H1 (cell line): Measurements from ENCODE around the gene BEAN1. TPM values are rescaled to one million over a fixed set of nuclear protein-coding genes. Genes with fewer than 3 reads are reported as not detected.

Source experiments
- CTCF ChIA-PET: fragments of 300-600 bp; sonication (Branson Sonifier 250); formaldehyde crosslinking; loops from one replicate; lab custom pipeline; 2021; ENCODE audit not compliant: partially characterized antibody; lab: Charles Lee
- POLR2A ChIA-PET: fragments of 300-600 bp; sonication (Branson Sonifier 250); formaldehyde crosslinking; loops from one replicate; lab custom pipeline; 2021; ENCODE audit warnings: inconsistent platforms; ENCODE audit not compliant: partially characterized antibody; lab: Charles Lee
- DNase-seq, 2 experiments: peaks; one replicate each; pipeline versions ENCODE4 v3.0.0 to v3.0.0-alpha.2; 2010 to 2022; ENCODE audit warnings: low spot score in 2 of 2, low read depth in 1 of 2, mixed read lengths in 1 of 2
- FAIRE-seq: peaks from 2 replicates; lab custom pipeline; 2011; peaks lifted over from hg19 to GRCh38; lab: Jason Lieb, UNC
- H2AFZ ChIP-seq: 2 replicates; pipeline ENCODE4 v1.8.1; 2012; ENCODE audit warnings: low read length, inconsistent platforms
- H2AK5ac ChIP-seq: 2 replicates; pipeline ENCODE4 v1.6.1; 2013; ENCODE audit warnings: low read depth, low read length
- H2BK120ac ChIP-seq: replicated peaks from 2 replicates; pipeline ENCODE3; 2013; ENCODE audit warnings: low read depth, low read length, inconsistent platforms
- H2BK12ac ChIP-seq: 2 replicates; pipeline ENCODE4 v1.6.1; 2013; ENCODE audit warnings: low read depth, low read length
- H2BK15ac ChIP-seq: 2 replicates; pipeline ENCODE4 v1.6.1; 2013; ENCODE audit warnings: low read length
- H2BK20ac ChIP-seq: 2 replicates; pipeline ENCODE4 v1.6.1; 2013; ENCODE audit warnings: low read length
- H2BK5ac ChIP-seq: 2 replicates; pipeline ENCODE4 v1.6.1; 2013; ENCODE audit warnings: low read depth, low read length
- H3K14ac ChIP-seq: 2 replicates; pipeline ENCODE4 v1.6.1; 2013; ENCODE audit warnings: inconsistent platforms; ENCODE audit not compliant: insufficient read length
- H3K18ac ChIP-seq: 2 replicates; pipeline ENCODE4 v1.6.1; 2013; ENCODE audit warnings: low read length; ENCODE audit errors: extremely low read depth
- H3K23ac ChIP-seq: 2 replicates; pipeline ENCODE4 v1.6.1; 2013; ENCODE audit warnings: inconsistent platforms; ENCODE audit not compliant: insufficient read length
- H3K23me2 ChIP-seq: 2 replicates; pipeline ENCODE4 v1.6.1; 2013; ENCODE audit warnings: low read depth, low read length
- H3K27ac ChIP-seq: 2 replicates; pipeline ENCODE4 v1.6.1; 2011; ENCODE audit warnings: low read depth, low read length, inconsistent platforms
- H3K27me3 ChIP-seq, 4 experiments: replicated peaks in 1 of 4; 1 replicate in 1 of 4; 2 replicates in 3 of 4; pipeline versions ENCODE4 v1.6.1 to v1.8.1; 2011 to 2013; ENCODE audit warnings: low read length in 3 of 4, mild to moderate bottlenecking in 3 of 4, inconsistent platforms in 2 of 4, mixed read lengths in 2 of 4, moderate library complexity in 1 of 4; ENCODE audit not compliant: control insufficient read depth in 3 of 4, insufficient read depth in 3 of 4; ENCODE audit errors: extremely low read depth in 1 of 4
- H3K36me3 ChIP-seq, 4 experiments: 2 replicates each; pipeline versions ENCODE4 v1.6.1 to v1.8.1; 2011 to 2013; ENCODE audit warnings: mild to moderate bottlenecking in 4 of 4, low read length in 3 of 4, moderate library complexity in 2 of 4, control low read depth in 1 of 4, inconsistent platforms in 1 of 4; ENCODE audit not compliant: insufficient read depth in 4 of 4, control insufficient read depth in 2 of 4
- H3K4ac ChIP-seq: replicated peaks from 2 replicates; pipeline ENCODE3; 2013; ENCODE audit warnings: low read length, low read depth, mixed read lengths, inconsistent platforms; ENCODE audit not compliant: insufficient read length
- H3K4me1 ChIP-seq, 4 experiments: replicated peaks in 1 of 4; 1 replicate in 1 of 4; 2 replicates in 3 of 4; pipeline versions ENCODE4 v1.6.1 to v1.8.1; 2011 to 2013; ENCODE audit warnings: low read length in 3 of 4, inconsistent platforms in 2 of 4, mixed read lengths in 1 of 4; ENCODE audit not compliant: insufficient read depth in 4 of 4, control insufficient read depth in 3 of 4
- H3K4me2 ChIP-seq, 2 experiments: 2 replicates each; pipeline versions ENCODE4 v1.6.1 to v1.8.1; 2011 to 2013; ENCODE audit warnings: low read depth in 2 of 2, low read length in 2 of 2, control low read depth in 1 of 2, inconsistent platforms in 1 of 2, mild to moderate bottlenecking in 1 of 2; ENCODE audit not compliant: insufficient read depth in 1 of 2
- H3K4me3 ChIP-seq, 4 experiments: fragments of 200-600, 300-600 bp in 1 of 4; sonication (generic), shearing (Covaris generic), sonication (Bioruptor Twin) in 1 of 4; 2 replicates each; pipeline versions ENCODE4 v1.5.1 to v1.8.1; 2011 to 2016; ENCODE audit warnings: low read length in 4 of 4, low read depth in 3 of 4, control low read depth in 2 of 4, inconsistent platforms in 2 of 4, mild to moderate bottlenecking in 2 of 4, mixed read lengths in 1 of 4, moderate library complexity in 1 of 4; ENCODE audit not compliant: insufficient read depth in 2 of 4; ENCODE audit errors: extremely low read depth in 1 of 4
- H3K56ac ChIP-seq: replicated peaks from 2 replicates; pipeline ENCODE3; 2013; ENCODE audit warnings: low read depth, mild to moderate bottlenecking, mixed read lengths, low read length, inconsistent platforms; ENCODE audit not compliant: insufficient read length
- H3K79me1 ChIP-seq: 2 replicates; pipeline ENCODE4 v1.6.1; 2013; ENCODE audit warnings: low read depth, low read length, control low read depth
- H3K79me2 ChIP-seq, 2 experiments: 2 replicates each; pipeline versions ENCODE4 v1.6.1 to v1.8.1; 2012 to 2013; ENCODE audit warnings: low read length in 2 of 2, mild to moderate bottlenecking in 2 of 2, inconsistent platforms in 1 of 2; ENCODE audit not compliant: insufficient read depth in 2 of 2, control insufficient read depth in 1 of 2
- H3K9ac ChIP-seq, 4 experiments: replicated peaks in 1 of 4; 1 replicate in 1 of 4; 2 replicates in 3 of 4; pipeline versions ENCODE4 v1.6.1 to v1.8.1; 2011 to 2013; ENCODE audit warnings: low read depth in 3 of 4, low read length in 3 of 4, control low read depth in 2 of 4, mild to moderate bottlenecking in 2 of 4, moderate library complexity in 2 of 4, inconsistent platforms in 1 of 4; ENCODE audit errors: extremely low read depth in 1 of 4
- H3K9me3 ChIP-seq, 2 experiments: 2 replicates each; pipeline versions ENCODE4 v1.6.1 to v1.8.1; 2012 to 2013; ENCODE audit warnings: mild to moderate bottlenecking in 2 of 2, moderate library complexity in 2 of 2, control low read depth in 1 of 2, inconsistent platforms in 1 of 2, low read depth in 1 of 2, low read length in 1 of 2, mixed read lengths in 1 of 2; ENCODE audit not compliant: insufficient read depth in 2 of 2
- H4K20me1 ChIP-seq, 2 experiments: replicated peaks in 1 of 2; 2 replicates each; pipeline versions ENCODE3 to v1.8.1; 2011 to 2013; ENCODE audit warnings: inconsistent platforms in 2 of 2, low read length in 2 of 2, mild to moderate bottlenecking in 1 of 2; ENCODE audit not compliant: insufficient read depth in 2 of 2, control insufficient read depth in 1 of 2
- H4K5ac ChIP-seq: 2 replicates; pipeline ENCODE4 v1.6.1; 2013; ENCODE audit warnings: low read length, low read depth, mixed read lengths, inconsistent platforms; ENCODE audit not compliant: insufficient read length
- H4K8ac ChIP-seq: 2 replicates; pipeline ENCODE4 v1.8.0; 2013; ENCODE audit warnings: mild to moderate bottlenecking, moderate library complexity, low read length, inconsistent platforms; ENCODE audit not compliant: insufficient read depth; ENCODE audit errors: extremely low read depth
- H4K91ac ChIP-seq: replicated peaks from 2 replicates; pipeline ENCODE3; 2013; ENCODE audit warnings: low read length, mixed read lengths, inconsistent platforms; ENCODE audit not compliant: insufficient read length
- ATF3 ChIP-seq: IDR thresholded peaks from 2 replicates; pipeline ENCODE4 v1.6.1; 2011; ENCODE audit warnings: low read depth, mild to moderate bottlenecking, low read length; ENCODE audit not compliant: insufficient read depth
- BCL11A ChIP-seq, 2 experiments: IDR thresholded peaks; one replicate each; pipeline ENCODE4 v1.6.1; 2011; ENCODE audit warnings: low read depth in 2 of 2, low read length in 2 of 2, mild to moderate bottlenecking in 2 of 2
- FOSL1 ChIP-seq: IDR thresholded peaks from 2 replicates; pipeline ENCODE4 v1.6.1; 2011; ENCODE audit warnings: mild to moderate bottlenecking, low read depth, low read length, moderate library complexity; ENCODE audit not compliant: insufficient read depth
- GTF2F1 ChIP-seq: IDR thresholded peaks from 2 replicates; pipeline ENCODE4 v1.6.1; 2012; ENCODE audit warnings: low read depth, low read length, improper control_type of control experiment, borderline replicate concordance
- HDAC6 ChIP-seq: IDR thresholded peaks from one replicate; pipeline ENCODE4 v1.7.1; 2012; ENCODE audit warnings: low read depth, mild to moderate bottlenecking, inconsistent platforms, low read length, moderate library complexity
- KDM4A ChIP-seq: IDR thresholded peaks from one replicate; pipeline ENCODE4 v1.7.1; 2012; ENCODE audit warnings: low read depth, mild to moderate bottlenecking, moderate library complexity, low read length, inconsistent platforms; ENCODE audit not compliant: severe bottlenecking
- MAX ChIP-seq: IDR thresholded peaks from 2 replicates; pipeline ENCODE4 v1.6.1; 2012; ENCODE audit warnings: inconsistent platforms
- NANOG ChIP-seq: IDR thresholded peaks from 2 replicates; pipeline ENCODE4 v1.6.1; 2011; ENCODE audit warnings: low read length, low read depth, mild to moderate bottlenecking, inconsistent platforms; ENCODE audit not compliant: insufficient read depth, poor library complexity, severe bottlenecking
- PHF8 ChIP-seq: fragments of 200-600 bp; sonication (generic); conservative IDR thresholded peaks from 2 replicates; pipeline ENCODE4 v1.7.1; 2012; ENCODE audit warnings: low read depth, mild to moderate bottlenecking, inconsistent platforms, low read length, moderate library complexity
- RFX5 ChIP-seq: IDR thresholded peaks from 2 replicates; pipeline ENCODE4 v1.6.1; 2011; ENCODE audit warnings: low read depth, low read length, improper control_type of control experiment, borderline replicate concordance
- SIX5 ChIP-seq: IDR thresholded peaks from 2 replicates; pipeline ENCODE4 v1.6.1; 2011; ENCODE audit warnings: mild to moderate bottlenecking, low read depth, low read length
- SRF ChIP-seq: IDR thresholded peaks from 2 replicates; pipeline ENCODE4 v1.6.1; 2011; ENCODE audit warnings: mild to moderate bottlenecking, low read depth, low read length, moderate library complexity
- TBP ChIP-seq: IDR thresholded peaks from 2 replicates; pipeline ENCODE4 v1.6.1; 2011; ENCODE audit warnings: low read depth, low read length, improper control_type of control experiment
- TEAD4 ChIP-seq: IDR thresholded peaks from 2 replicates; pipeline ENCODE4 v1.6.1; 2012; ENCODE audit warnings: low read depth, low read length, inconsistent platforms, mixed read lengths
- WGBS, 2 experiments: shearing (Covaris generic) in 1 of 2; methylation state at CpG; one replicate each; pipeline versions ENCODE4 v1.1.6 to v1.1.7; 2013 to 2015; ENCODE audit warnings: low lambda C conversion rate in 2 of 2, mixed read lengths in 2 of 2, inconsistent platforms in 1 of 2, low coverage in 1 of 2, missing lambda C conversion rate in 1 of 2; ENCODE audit not compliant: insufficient replicate concordance in 2 of 2, insufficient coverage in 1 of 2, insufficient read length in 1 of 2; ENCODE audit errors: extremely low coverage in 1 of 2, missing lambda C conversion rate in 1 of 2; 5-methylcytosine and 5-hydroxymethylcytosine counted together
- polyA plus RNA-seq, 7 experiments: library from polyadenylated mRNA; depleted of rRNA in 3 of 7; stranded (reverse) in 5 of 7; unstranded in 2 of 7; fragments of >200 nt in 5 of 7; fragments of 200-250 nt in 2 of 7; gene quantifications; 1 replicate in 5 of 7; 2 replicates in 1 of 7; 4 replicates in 1 of 7; pipeline versions ENCODE4 v1.2.1 to v1.2.3, GENCODE V29; 2011 to 2013; ENCODE audit warnings: missing spikeins in 2 of 7, mixed read lengths in 2 of 7
- total RNA-seq: library from RNA; stranded (reverse); fragmentation: NEBNext Ultra II Directional; extraction: Animal tissue kit (Norgen Biotek cat#: 25700); gene quantifications from 2 replicates; pipeline ENCODE4 v1.2.1, GENCODE V29; 2021

Gene BEAN1
- total and polyA plus RNA-seq, 2 of the 8 experiments (the other 6 are each of a cell fraction or from before 2014, with no cell fraction given): 0.08 TPM; not detected in 1

- WGBS, 2 experiments: 88% methylated on average over 3 of the region's 3 CpGs; no CpG with 5 or more reads in 1 of the 2 experiments
- TF ChIP-seq BCL11A (IDR thresholded peaks at IDR 0.05; ENCODE audit: low read depth in 2 of 2, low read length in 2 of 2): no peak
- no peak for TF ChIP-seq KDM4A
- no peak for TF ChIP-seq HDAC6
- no peak for TF ChIP-seq RFX5
- TF ChIP-seq ATF3: no peak
- TF ChIP-seq FOSL1: no peak
- no peak for TF ChIP-seq TBP
- no peak for TF ChIP-seq SRF
- TF ChIP-seq GTF2F1: no peak
- TF ChIP-seq MAX: no peak
- TF ChIP-seq SIX5: no peak
- TF ChIP-seq NANOG: no peak
- TF ChIP-seq PHF8: no peak
- TF ChIP-seq TEAD4: no peak
Measured at GRCh38 chr16:66377324-66377723, 49.8 kb upstream of the BEAN1 start.

More at GRCh38 chr16:66377324-66377723, 49.8 kb upstream of the BEAN1 start:
- Histone ChIP-seq H2AFZ (no peak overlapping the region), H2BK20ac (no peak overlapping the region), H3K4me2 (no peak overlapping the region), H3K27ac (no peak overlapping the region), H3K23ac (no peak overlapping the region), H3K4me1 (peaks cover 0 to 4% (median 1%) of the 10 kb centered on the region in 4 experiments; a peak in 2 of 7 replicates), H3K18ac (no peak overlapping the region), H3K56ac (no peak overlapping the region), H3K79me1 (no peaks in the 10 kb centered on the region), H4K20me1 (peaks cover 0 to 3% of the 10 kb centered on the region in 2 experiments), H2BK5ac (no peak overlapping the region), H2BK120ac (no peak overlapping the region), H3K4ac (no peak overlapping the region), H3K4me3 (no peak overlapping the region), H3K23me2 (peaks cover 10% of the 10 kb centered on the region; the same call in 1 of the 2 replicates), H3K9me3 (no peaks in the 10 kb centered on the region), H4K91ac (no peak overlapping the region), H2BK12ac (no peak overlapping the region), H4K5ac (no peak overlapping the region), H2BK15ac (no peak overlapping the region), H3K79me2 (no peaks in the 10 kb centered on the region), H3K9ac (no peak overlapping the region), H2AK5ac (no peak overlapping the region), H3K27me3 (no peaks in the 10 kb centered on the region), H3K36me3 (no peaks in the 10 kb centered on the region), H3K14ac (no peak overlapping the region), H4K8ac (no peak overlapping the region)
- DNase-seq: no peak
- ChIA-PET CTCF (interaction anchor here (0.7 to 1.2 kb wide), 2 partner anchors 20 to 610 kb away, joined by 3 to 5 read pairs; no protein-coding TSS in a partner anchor), POLR2A (no interaction called here)
- FAIRE-seq: no peak
